Forelimb muscle (tissue), 1 donor: ENCODE measurements around the gene ID4. TPM values are rescaled to one million over a fixed set of nuclear protein-coding genes. Genes with fewer than 3 reads are reported as not detected.
A peak's percentile ranks its signal among the peaks of the same experiment; 100 is the strongest.

ENCODE experiments used
- DNase-seq: peaks from one replicate; pipeline ENCODE4 v3.0.0-alpha.2; 2013; ENCODE audit warnings: low read depth
- polyA plus RNA-seq: library from polyadenylated mRNA; unstranded; fragments of 120-200 nt; gene quantifications from one replicate; pipeline ENCODE4 v1.2.1, GENCODE V29; 2013; ENCODE audit not compliant: insufficient read length

Gene ID4
- 3.4 TPM for polyA plus RNA-seq

GRCh38 chr6:19836799-19837510 lies at the start of gene ID4:
Gene ID4, plus strand, starts transcription at chr6:19837370. Its CDS starts 385 bp downstream, at chr6:19837755.
- peak; percentile 48 for DNase-seq

- DNase-seq: no peak
Measured at GRCh38 chr6:19788686-19789085, 48.5 kb upstream of the ID4 start.

GRCh38 chr6:19789100-19789803 lies 47.9 kb upstream of the ID4 start:
- no peak for DNase-seq

- DNase-seq: no peak
Measured at GRCh38 chr6:19791267-19791666, 45.9 kb upstream of the ID4 start.

- no peak for DNase-seq
Measured at GRCh38 chr6:19795211-19795610, 42.0 kb upstream of the ID4 start.

- no peak for DNase-seq
Measured at GRCh38 chr6:19796452-19796851, 40.7 kb upstream of the ID4 start.

- DNase-seq: no peak
Measured at GRCh38 chr6:19798362-19798761, 38.8 kb upstream of the ID4 start.

- DNase-seq: no peak
Measured at GRCh38 chr6:19802656-19803055, 34.5 kb upstream of the ID4 start.

- peak; percentile 48 for DNase-seq
Measured at GRCh38 chr6:19803331-19804204, 33.6 kb upstream of the ID4 start.

GRCh38 chr6:19804205-19805128 lies 32.7 kb upstream of the ID4 start:
- DNase-seq: peak; percentile 77

GRCh38 chr6:19805129-19805481 lies 32.1 kb upstream of the ID4 start:
- no peak for DNase-seq

GRCh38 chr6:19806971-19807396 lies 30.2 kb upstream of the ID4 start:
- no peak for DNase-seq

- no peak for DNase-seq
Measured at GRCh38 chr6:19811397-19812079, 25.6 kb upstream of the ID4 start.

- no peak for DNase-seq
Measured at GRCh38 chr6:19812512-19813119, 24.6 kb upstream of the ID4 start.

GRCh38 chr6:19818805-19819204 lies 18.4 kb upstream of the ID4 start:
- DNase-seq: no peak

- DNase-seq: no peak
Measured at GRCh38 chr6:19824058-19824807, 12.9 kb upstream of the ID4 start.

GRCh38 chr6:19827247-19827646 lies 9.9 kb upstream of the ID4 start:
- DNase-seq: no peak

GRCh38 chr6:19827903-19828302 lies 9.3 kb upstream of the ID4 start:
- DNase-seq: no peak

GRCh38 chr6:19830171-19830570 lies 7.0 kb upstream of the ID4 start:
- DNase-seq: no peak

- DNase-seq: no peak
Measured at GRCh38 chr6:19831358-19831757, 5.8 kb upstream of the ID4 start.
